Adrenal gland (tissue), 5 donors: Measurements from ENCODE around the gene HNRNPLL.

Experiments
- CTCF ChIP-seq, 6 experiments: fragments of 450-650 bp in 4 of 6; fragments of 200-600 bp in 2 of 6; sonication (generic) in 1 of 6; IDR thresholded peaks; 1 replicate in 5 of 6; 2 replicates in 1 of 6; pipeline versions ENCODE4 v1.5.1 to v1.8.0; 2016 to 2021; ENCODE audit warnings: antibody characterized with exemption in 6 of 6, mild to moderate bottlenecking in 2 of 6, moderate library complexity in 1 of 6
- POLR2A ChIP-seq, 2 donors: fragments of 450-650 bp; IDR thresholded peaks; one replicate each; pipeline ENCODE4 v1.6.1; 2017; ENCODE audit warnings: antibody characterized with exemption in 2 of 2, mild to moderate bottlenecking in 2 of 2, moderate library complexity in 1 of 2
- donor health status: DM: no; HTN: no; CAD: no.

DNA sequence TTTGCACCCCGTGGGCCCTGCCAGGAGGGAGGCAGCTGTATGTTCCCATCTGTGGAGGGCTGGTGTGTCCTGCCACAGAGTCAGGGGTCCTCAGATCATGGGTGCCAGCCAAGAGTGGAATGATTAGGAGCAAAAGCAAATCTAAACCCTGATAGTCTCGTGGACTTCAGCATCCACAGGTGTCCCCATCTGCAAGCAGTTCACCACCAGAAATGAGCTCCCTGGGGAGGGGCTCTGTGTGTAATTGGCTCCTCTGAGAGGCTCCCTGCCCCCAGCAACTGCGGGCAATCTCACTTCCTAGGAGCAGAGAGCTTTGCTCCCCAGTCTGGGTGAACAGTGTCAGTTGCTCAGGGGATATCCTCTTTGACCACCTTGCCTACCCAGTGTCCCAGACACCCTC, 78.1 kb downstream of the HNRNPLL start:
- TF ChIP-seq CTCF (IDR thresholded peaks at IDR 0.05) (no peak), POLR2A (IDR thresholded peaks at IDR 0.05) (no peak)
